OCI-LY7 (cell line): ENCODE data around the gene TGFBR3.

Experiments used
- CTCF ChIP-seq: fragments of 200-600 bp; sonication (generic); conservative IDR thresholded peaks from 2 replicates; pipeline ENCODE4 v1.5.1; 2014; ENCODE audit warnings: mild to moderate bottlenecking, antibody characterized with exemption, low read length, moderate library complexity, mixed read lengths
- EZH2phosphoT487 ChIP-seq: fragments of 200-600 bp; sonication (generic); IDR thresholded peaks from 2 replicates; pipeline ENCODE4 v1.6.1; 2018; ENCODE audit warnings: low read depth, borderline replicate concordance, mild to moderate bottlenecking, mixed run types, antibody characterized with exemption, low read length, moderate library complexity, mixed read lengths

GRCh38 chr1:91854852-91855534, 31.0 kb downstream of the TGFBR3 start:
- no peak for TF ChIP-seq CTCF
- no peak for TF ChIP-seq EZH2phosphoT487
